CD4-positive, alpha-beta T cell treated with Interleukin-4 for 4 hours (primary cell): Measurements from ENCODE around the gene WDR17.
"Not testable (repeated sequence)": the region's sequence is repeated elsewhere in the genome, so short reads cannot be mapped to it uniquely, and the experiment has no call there.

Experiments
- DNase-seq: peaks from one replicate; pipeline ENCODE4 v3.0.0-alpha.2; 2020

The WDR17 gene

DNA sequence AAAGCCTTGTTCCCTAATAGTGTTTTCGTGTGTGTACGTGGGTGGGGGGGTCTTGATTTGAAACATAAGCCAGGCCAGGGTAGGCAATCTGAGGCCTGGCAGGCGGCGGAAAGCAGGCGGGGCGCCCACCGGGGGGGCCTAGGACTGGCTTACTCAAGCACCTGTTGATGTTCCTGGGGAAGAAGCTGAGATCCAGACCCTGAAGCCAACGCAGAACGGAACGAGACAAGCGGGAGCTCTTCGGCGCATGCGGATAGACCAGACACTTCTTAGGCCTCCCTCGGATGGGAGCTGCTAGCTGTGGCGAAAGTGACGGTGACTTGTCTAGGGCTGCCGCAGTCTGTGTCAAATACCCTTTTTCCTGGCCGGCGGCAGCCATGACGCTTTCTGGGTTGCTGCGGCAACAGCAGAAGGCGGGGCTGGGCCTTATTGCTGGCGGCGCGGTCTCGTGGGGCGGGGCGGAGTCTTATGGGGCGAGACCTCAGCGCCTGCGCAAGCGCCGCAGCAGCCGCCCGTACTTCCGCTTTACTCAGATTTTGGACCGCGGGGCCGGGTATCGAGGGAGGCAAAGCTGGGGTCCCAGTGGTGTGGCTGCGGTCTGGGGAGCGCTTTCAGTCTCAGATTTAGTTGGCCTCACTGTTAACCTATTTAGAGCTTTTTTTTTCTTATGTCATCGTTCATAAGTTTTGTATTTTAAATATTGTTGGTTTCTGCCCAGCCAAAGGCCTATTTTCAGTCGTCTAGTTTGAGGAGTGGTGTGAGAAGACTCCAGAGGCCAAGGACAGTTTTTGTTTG is 129.7 kb downstream of the WDR17 start, which contains the start of gene SPATA4:
TSS of gene SPATA4 (minus strand) at position 402 of the 795 bp plus-strand sequence. CDS start at position 379, 23 bp downstream.
- peak; percentile 91 for DNase-seq

DNA sequence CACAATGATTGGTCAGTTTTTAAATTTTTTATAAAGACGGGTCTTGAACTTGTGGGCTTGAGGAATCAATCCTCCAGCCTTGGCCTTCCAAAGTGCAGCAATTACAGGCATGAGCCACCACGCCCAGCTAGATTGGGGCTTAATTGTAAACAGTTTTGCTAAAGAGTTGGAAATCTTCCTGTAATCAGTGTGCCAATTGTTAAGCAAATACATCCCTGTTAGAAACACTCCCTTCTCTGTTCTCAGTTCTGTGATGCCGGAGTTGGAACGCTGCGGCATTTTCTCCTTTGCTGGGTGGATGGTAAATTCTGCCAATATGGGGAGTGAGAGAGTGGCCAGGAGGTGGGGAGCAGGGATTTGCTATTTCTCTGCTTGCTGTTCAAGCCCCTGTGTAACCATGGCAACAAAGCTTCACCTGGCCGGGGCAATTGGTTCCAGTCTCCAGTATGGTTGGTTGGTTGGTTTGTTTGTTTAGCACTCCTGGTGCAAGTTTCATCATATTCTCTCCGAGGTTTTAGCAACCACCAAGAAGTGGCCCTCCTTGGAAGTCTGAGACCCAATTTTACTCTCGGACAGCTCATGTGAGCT is 132.8 kb downstream of the WDR17 start:
- DNase-seq: no peak

DNA sequence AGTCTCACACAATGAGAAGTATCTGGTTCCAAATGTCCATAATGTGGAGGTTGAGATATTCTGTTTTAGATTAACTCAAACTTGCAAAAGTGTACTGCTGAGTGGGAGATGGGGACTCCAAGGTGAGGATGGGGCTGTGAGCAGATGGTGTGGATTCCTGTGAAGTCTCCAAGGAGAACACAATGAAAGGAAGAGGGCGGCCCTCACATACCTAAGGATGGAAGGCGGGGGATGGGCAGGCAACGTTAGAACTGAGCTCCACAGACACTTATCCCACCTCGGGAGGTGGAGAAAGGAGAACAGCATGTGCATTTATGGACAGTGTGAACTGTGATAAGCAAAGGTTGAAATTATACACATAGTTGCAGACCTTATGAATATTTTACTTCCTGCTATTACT is 139.7 kb downstream of the WDR17 start:
- no peak for DNase-seq

DNA sequence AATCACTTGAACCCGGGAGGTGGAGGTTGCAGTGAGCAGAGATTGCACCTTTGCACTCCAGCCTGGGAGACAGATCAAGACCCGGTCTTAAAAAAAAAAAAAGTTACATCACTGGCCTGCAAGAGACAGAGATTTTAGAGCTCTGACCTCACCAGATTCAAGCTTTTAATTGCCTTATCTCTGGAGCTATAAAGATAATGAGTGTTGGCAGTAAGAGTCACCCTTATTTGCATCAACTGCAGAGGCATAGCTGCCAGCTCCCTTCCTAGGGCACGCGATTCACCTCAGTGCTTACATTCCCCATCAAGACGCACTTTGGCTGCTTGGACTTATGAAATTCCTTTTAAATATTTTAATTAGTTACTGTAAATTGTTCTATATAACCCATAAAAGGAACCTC is 142.2 kb downstream of the WDR17 start:
- DNase-seq: no peak

DNA sequence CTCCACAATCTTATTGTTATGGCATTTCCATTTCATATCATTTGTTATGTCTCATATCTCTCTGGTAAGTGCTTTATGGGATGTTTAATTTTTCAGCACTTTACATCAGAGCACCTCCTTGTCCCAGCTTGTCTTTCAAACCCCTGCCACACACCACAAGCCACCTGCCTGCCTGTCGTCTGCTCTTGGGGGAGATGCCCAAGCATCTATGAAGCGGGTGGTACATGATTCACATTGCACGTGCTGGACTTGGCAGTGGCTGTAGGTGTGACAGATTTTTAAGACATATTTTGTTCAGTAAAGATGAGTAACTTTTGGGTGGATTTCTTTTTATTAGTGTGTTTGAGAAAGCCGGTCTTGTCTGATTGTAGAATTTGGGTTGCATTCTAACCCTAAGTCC is 143.9 kb downstream of the WDR17 start:
- DNase-seq: no peak

DNA sequence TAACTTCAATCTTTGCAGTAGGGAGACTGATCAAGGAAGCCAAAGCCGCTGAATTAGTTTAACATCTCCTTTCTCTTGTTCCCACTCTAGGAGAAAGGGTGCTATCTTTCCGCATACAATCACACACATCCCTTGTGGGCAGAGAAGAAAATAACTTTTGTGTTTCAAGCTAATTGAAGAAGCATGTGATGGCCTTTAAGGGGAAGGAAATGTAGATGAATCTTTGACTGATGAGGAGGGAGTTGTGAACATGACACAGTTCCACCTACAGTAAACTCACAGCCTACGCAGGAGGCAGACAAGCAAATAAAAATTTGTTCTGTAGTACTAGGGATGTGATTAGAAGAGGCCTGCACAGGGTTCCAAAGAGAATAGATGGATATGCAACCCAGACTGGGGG is 144.5 kb downstream of the WDR17 start:
- no peak for DNase-seq

DNA sequence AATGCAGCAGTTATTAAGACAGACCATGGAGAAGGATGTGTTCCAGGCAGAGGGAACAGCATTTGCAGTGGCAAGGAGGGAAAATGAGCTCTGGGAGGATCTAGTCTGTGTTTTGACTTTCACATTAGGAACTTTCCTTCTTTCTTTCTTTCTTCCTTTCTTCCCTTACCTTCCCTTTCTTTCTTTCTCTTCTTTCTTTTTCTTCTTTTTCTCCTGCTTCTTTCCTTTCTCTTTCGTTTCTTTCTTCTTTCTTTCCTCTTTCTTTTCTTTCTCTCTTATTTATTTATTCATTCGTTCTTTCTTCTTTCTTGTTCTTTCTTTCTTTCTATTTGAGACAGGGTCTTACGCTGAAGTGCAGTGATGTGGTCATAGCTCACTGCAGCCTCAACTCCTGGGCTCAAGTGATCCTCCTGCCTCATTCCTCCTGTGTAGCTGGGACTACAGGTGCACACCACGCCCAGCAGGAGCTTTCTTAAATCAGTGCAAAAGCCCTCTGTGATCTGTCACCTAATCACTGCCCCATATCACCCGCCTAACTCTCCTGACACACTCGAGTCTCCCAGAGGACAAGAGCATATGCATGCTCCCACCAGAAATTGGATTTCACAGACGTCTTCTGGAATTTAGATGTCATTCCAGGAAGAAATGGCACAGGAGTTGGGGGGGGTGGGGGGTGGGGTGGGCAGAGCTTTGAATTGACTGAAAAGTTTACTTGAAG is 145.1 kb downstream of the WDR17 start:
- no peak for DNase-seq

DNA sequence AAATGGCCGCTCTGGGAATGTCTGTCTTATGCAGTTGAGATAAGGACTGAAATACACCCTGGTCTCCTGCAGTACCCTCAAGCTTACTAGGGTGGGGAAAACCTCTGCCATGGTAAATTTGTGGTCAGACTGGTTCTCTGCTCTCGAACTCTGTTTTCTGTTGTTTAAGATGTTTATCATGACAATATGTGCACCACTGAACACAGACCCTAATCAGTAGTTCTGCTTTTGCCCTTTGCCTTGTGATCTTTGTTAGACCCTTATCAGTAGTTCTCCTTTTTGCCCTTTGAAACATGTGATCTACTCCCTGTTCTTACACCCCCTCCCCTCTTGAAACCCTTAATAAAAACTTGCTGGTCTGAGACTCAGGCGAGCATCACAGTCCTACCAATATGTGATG is 146.7 kb downstream of the WDR17 start:
- DNase-seq: not testable (repeated sequence)

DNA sequence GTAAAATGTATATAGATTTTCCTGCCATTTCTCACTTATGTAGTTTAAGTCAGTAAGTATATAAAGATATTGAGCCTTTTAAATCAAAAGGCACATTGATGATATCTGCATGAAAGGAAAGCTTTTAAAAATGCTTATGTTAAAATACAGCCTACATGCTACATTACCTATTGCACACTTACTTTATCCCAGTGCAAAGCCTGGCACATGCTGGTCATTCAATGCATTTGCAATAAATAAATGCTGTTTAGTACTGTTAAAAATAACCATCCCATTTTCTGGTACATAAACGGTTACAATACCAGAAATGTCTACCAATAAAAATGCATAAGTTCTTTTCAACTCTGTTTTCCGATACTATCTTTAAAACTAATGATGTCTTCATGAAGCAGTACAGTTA is 151.9 kb downstream of the WDR17 start:
- DNase-seq: no peak

DNA sequence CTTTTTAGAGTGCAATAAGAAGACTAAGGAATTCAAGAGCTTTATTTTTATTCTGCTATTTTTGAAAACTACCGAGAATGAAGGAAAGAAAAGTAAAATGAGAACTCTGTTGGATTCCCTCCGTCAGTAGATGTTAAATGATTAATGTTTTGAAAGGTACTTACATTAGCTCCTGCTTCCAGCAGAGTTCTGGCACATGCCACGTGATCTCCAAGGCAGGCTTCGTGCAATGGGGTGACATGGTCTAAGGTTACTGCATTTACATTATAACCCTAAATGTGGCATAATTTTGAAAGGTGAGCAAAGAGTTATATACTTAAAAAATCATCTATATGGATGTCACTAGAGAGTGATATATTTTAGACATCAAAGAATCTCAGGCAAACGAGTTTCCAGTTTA is 156.5 kb downstream of the WDR17 start:
- no peak for DNase-seq

DNA sequence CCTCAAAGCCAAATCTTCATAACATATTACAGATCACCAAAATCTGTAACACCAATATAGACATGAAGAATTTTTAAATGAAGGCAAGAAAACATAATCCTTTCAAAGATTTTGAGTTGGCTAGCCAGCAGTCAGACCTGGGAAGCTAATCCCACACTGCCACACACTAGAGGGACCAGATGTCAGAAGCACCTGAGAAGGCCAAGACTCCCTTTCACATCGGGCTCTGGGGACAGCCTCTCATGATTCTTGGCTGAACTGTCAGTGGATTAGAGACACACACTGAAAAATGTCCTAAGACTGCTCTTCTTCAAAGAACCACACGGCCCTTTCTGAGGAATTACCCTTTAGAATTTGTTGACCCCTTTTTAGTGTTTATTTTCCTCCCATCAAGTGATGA is 157.9 kb downstream of the WDR17 start:
- no peak for DNase-seq

DNA sequence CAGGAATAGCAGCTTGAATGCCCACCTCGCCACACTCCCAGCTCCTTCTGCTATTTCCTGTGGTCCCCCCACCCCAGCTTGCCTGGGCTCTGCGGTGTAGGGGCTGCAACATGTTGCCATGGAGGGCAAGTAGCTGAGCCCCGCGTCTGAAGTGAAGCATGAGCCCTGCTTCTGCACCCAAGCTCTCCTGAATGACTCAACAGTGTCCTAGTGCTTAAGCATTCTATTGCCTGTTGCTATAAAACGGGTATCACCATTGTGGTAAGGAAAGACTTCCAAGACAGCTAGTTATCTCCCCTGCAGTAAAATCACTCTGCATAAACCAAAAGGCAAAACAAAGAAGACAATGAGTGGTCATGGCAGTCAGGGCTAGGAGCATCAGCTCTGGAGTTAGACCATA is 161.1 kb downstream of the WDR17 start:
- no peak for DNase-seq

DNA sequence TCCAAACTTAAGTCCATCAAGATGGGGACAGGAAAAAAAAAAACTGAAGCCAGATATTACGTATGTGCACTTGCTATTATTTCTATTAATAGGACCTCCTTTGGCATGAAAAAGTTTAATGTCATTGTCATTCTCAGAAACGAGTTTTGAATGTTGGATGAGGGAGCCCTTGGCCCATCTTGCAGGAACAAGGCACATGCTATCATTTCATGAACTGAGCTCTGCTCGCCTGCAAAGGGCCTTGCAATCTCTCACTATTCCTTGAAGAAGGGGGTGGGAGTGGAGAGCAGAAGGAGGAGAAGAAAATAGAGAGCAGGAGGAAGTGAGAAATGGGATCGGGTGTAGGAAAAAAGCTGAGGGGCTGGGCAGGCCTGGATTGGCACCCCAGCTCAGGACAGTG is 164.0 kb downstream of the WDR17 start:
- no peak for DNase-seq
